GM21737 (cell line): ENCODE results near the gene IFNL1.
"Not testable (repeated sequence)": the region's sequence is repeated elsewhere in the genome, so short reads cannot be mapped to it uniquely, and the experiment has no call there.

ENCODE experiments used
- ATAC-seq: cut with Tn5 transposase; IDR thresholded peaks from one replicate; pipeline ENCODE4 v1.9.1; 2021; ENCODE audit warnings: mild to moderate bottlenecking, moderate library complexity; ENCODE audit not compliant: unreplicated experiment

The IFNL1 gene

GRCh38 chr19:39296055-39296645 lies at the start of gene IFNL1:
IFNL1 (plus strand) TSS chr19:39296407; CDS start chr19:39296422, 15 bp downstream.
- no peak for ATAC-seq

GRCh38 chr19:39246951-39247669 lies 49.1 kb upstream of the IFNL1 start:
- no peak for ATAC-seq

GRCh38 chr19:39247701-39248664 lies 48.2 kb upstream of the IFNL1 start:
- no peak for ATAC-seq

- no peak for ATAC-seq
Observed at GRCh38 chr19:39248806-39249205, 47.4 kb upstream of the IFNL1 start, which contains the start of gene IFNL4. IFNL4 (minus strand) TSS chr19:39248856.

- no peak for ATAC-seq
Observed at GRCh38 chr19:39251081-39251480, 45.1 kb upstream of the IFNL1 start.

- no peak for ATAC-seq
Observed at GRCh38 chr19:39251846-39252245, 44.4 kb upstream of the IFNL1 start.

GRCh38 chr19:39252458-39252857 lies 43.7 kb upstream of the IFNL1 start:
- no peak for ATAC-seq

GRCh38 chr19:39253374-39254149 lies 42.6 kb upstream of the IFNL1 start:
- ATAC-seq: no peak

- no peak for ATAC-seq
Observed at GRCh38 chr19:39254531-39255345, 41.5 kb upstream of the IFNL1 start.

- ATAC-seq: no peak
Observed at GRCh38 chr19:39257227-39257626, 39.0 kb upstream of the IFNL1 start.

- no peak for ATAC-seq
Observed at GRCh38 chr19:39261704-39262103, 34.5 kb upstream of the IFNL1 start.

- no peak for ATAC-seq
Observed at GRCh38 chr19:39262496-39262895, 33.7 kb upstream of the IFNL1 start.

GRCh38 chr19:39263912-39264305 lies 32.3 kb upstream of the IFNL1 start:
- ATAC-seq: no peak

- no peak for ATAC-seq
Observed at GRCh38 chr19:39264306-39265290, 31.6 kb upstream of the IFNL1 start.

- no peak for ATAC-seq
Observed at GRCh38 chr19:39265321-39265916, 30.8 kb upstream of the IFNL1 start.

- ATAC-seq: not testable (repeated sequence)
Observed at GRCh38 chr19:39268085-39268484, 28.1 kb upstream of the IFNL1 start, which contains the start of gene IFNL2. IFNL2 (plus strand) TSS chr19:39268396; CDS start chr19:39268569, 173 bp downstream.

- ATAC-seq: not testable (repeated sequence)
Observed at GRCh38 chr19:39268531-39269223, 27.5 kb upstream of the IFNL1 start.
